Measurements from ENCODE around the gene PLAC1. TPM values are rescaled to one million over a fixed set of nuclear protein-coding genes. Genes with fewer than 3 reads are reported as not detected.

Gene PLAC1
- total RNA-seq, 1 experiment from 2014 or later: 4.0 TPM

DNA sequence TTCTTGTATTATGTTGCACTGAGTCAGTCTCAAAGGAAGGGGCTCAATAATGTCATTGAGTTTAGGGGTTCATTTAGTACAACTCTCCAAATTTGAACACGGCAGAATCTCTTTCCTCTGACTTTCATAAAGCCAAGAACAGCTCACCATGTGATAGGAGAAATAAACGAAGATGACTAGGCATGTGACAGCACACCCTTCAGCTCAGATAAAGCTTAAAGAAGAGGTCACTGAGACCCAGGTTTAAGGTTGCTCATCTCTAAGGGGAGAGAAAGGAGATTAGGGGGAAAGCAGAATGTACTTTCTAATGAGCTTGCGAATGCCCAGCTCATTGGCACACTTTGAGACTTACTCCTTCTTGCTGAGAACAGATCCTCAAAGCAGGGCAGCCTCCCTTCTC lies 89.0 kb downstream of the PLAC1 start:
- peaks cover 29% of the 10 kb centered on the region for H3K4me1 ChIP-seq
- H3K9me3 ChIP-seq (replicated peaks): no peaks in the 10 kb centered on the region
- no peak overlapping the region for H3K27ac ChIP-seq
- H3K4me3 ChIP-seq: no peak overlapping the region
- no peak for DNase-seq
- H3K27me3 ChIP-seq: no peaks in the 10 kb centered on the region
- H3K36me3 ChIP-seq: no peaks in the 10 kb centered on the region

DNA sequence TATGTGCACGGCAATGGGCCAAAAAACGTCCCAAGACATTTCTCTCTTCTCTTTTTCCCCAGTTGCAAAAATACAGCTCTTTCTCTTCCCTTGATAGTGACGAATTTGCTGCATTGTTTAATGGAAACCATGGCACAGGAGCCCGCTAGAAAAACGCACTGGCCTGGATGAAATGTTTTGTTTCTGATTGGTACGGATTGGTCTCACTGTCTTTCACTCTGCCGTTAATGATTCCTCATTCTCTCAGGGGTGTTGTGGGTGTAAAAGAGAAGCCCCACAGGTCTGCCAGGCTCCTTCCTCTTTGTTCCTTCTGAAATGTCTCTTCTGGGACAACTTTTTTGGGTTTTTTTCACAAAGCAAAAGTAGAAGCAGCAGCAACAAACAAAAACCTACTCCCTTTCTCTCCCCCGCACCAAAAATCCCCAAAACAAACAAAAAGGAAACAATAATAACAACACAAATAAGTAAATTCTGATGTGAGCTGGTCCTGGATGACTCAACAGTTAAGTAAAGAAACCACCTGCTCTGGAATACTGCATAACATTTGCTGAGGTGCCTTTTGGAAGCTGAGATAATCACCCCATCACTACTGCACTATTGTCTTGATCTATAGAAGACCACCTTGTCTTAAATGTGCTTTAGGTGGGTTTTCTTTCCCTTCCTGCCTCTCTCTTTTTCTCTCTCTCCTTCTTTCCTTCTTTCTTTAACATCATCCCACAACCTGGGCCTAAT lies 89.8 kb downstream of the PLAC1 start:
- Histone ChIP-seq H3K27me3 (no peaks in the 10 kb centered on the region), H3K27ac (no peak overlapping the region), H3K36me3 (no peaks in the 10 kb centered on the region), H3K4me1 (peaks cover 26% of the 10 kb centered on the region), H3K4me3 (no peak overlapping the region), H3K9me3 (replicated peaks) (no peaks in the 10 kb centered on the region)
- no peak for DNase-seq

DNA sequence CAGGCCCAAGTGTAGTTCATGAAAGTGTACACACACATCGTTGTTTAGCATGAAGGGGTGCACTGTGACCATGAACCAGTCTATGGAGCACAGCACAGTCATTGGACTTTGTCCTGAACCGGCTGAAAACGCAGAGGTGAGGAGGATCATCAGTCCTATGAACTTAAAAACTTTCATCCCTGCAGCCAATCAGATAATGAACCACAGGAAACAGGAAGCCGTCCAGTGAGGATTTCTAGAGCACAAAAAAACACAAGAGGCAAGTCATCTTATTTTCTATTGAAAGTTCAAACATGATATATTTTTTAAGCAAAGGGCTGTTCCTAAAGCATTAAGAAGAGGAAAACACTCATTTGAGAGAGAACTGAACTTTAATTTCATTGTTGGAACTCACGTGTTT lies 91.8 kb downstream of the PLAC1 start:
- Histone ChIP-seq H3K36me3 (no peaks in the 10 kb centered on the region), H3K4me1 (peaks cover 16% of the 10 kb centered on the region), H3K9me3 (replicated peaks) (no peaks in the 10 kb centered on the region), H3K27me3 (no peaks in the 10 kb centered on the region), H3K27ac (no peak overlapping the region), H3K4me3 (no peak overlapping the region)
- no peak for DNase-seq

DNA sequence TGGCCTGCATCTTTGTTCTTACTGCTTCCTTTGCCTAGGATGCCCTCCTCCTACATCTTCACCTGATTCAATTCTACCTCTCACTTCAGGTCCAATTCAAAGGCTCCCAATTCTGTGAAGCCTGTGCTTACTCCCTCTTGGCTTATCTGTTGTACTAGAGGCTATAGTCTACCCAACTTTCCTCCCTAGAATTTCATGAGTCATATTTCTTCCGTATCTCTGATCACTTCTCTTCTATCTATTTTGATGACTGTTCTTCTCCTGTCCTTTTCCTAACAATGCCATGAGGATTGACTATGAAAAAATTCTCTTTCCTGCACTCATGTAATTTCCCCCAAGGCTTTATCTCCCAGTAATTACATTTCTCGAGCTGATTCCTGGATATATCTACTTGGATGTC lies 96.3 kb downstream of the PLAC1 start:
- H3K4me1 ChIP-seq: no peaks in the 10 kb centered on the region
- H3K36me3 ChIP-seq: no peaks in the 10 kb centered on the region
- no peak overlapping the region for H3K27ac ChIP-seq
- no peak for DNase-seq
- H3K27me3 ChIP-seq: no peaks in the 10 kb centered on the region
- H3K4me3 ChIP-seq: no peak overlapping the region
- no peaks in the 10 kb centered on the region for H3K9me3 ChIP-seq (replicated peaks)

DNA sequence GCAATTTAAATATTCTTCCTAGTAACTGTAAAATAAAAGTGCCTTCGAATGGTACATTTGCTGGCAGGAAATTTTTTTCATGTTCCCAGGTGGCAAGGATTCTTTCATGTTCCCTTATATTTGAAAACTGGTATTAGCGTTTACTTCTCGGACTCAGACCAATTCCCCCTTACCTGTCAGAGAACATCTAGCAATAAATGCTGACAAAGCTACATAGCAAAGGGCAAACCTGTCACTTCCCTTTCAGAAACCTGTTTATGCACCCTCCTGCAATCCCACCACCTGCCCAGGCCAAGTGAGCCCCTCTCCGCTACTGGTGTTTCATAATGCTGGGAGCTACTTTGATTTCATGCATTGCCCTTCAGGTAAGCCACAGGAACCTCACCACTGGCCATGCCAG lies 100.1 kb downstream of the PLAC1 start:
- Histone ChIP-seq H3K36me3 (no peaks in the 10 kb centered on the region), H3K27ac (no peak overlapping the region), H3K4me3 (no peak overlapping the region), H3K27me3 (no peaks in the 10 kb centered on the region), H3K9me3 (replicated peaks) (no peaks in the 10 kb centered on the region), H3K4me1 (peaks cover under 1% of the 10 kb centered on the region; the same call in 1 of the 2 replicates)
- no peak for DNase-seq

DNA sequence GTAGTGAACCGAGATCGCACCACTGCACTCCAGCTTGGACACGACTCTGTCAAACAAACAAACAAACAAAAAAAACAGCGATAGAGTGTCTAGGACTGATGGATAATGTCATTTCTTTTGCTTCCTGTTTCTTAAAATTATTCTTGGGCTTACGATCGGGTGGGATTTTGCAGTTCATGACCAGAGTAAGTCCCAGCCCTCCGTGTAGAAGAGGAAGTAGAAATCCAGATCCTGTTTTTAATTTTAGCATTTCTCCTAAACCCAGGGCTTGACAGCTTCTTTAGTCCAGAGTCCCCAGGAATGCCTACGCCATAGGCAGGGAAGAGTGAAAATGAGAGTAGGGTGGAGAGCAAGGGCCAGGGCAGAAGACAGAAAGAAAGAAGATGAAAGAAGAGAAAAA lies 104.0 kb downstream of the PLAC1 start:
- no peak overlapping the region for H3K4me3 ChIP-seq
- no peaks in the 10 kb centered on the region for H3K9me3 ChIP-seq (replicated peaks)
- no peak for DNase-seq
- no peaks in the 10 kb centered on the region for H3K27me3 ChIP-seq
- no peaks in the 10 kb centered on the region for H3K36me3 ChIP-seq
- no peak overlapping the region for H3K27ac ChIP-seq
- peaks cover 16% of the 10 kb centered on the region for H3K4me1 ChIP-seq

DNA sequence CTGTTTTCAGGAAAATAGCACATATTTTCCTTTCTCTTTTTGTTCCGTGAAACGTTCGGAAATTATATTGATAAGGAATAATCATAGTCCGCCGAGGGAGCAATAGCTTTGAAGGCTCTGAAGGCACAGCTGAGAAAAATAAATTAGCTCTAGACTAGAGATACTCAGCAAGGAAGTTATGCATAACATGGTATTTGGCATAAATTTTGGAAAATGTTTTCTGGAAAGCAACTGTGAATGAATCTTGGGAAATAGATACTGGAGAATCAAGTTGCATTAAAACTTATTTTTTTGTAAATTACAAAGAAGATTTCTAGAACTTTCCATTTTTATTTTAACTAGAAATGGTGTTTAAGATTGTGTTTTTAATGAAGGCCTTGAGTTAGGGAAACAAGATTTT lies 105.9 kb downstream of the PLAC1 start:
- Histone ChIP-seq H3K4me3 (no peak overlapping the region), H3K4me1 (peaks cover 16% of the 10 kb centered on the region), H3K36me3 (peaks cover 5% of the 10 kb centered on the region; the same call in 1 of the 2 replicates), H3K27ac (peak overlapping the region; percentile 92), H3K27me3 (no peaks in the 10 kb centered on the region), H3K9me3 (replicated peaks) (no peaks in the 10 kb centered on the region)
- no peak for DNase-seq

DNA sequence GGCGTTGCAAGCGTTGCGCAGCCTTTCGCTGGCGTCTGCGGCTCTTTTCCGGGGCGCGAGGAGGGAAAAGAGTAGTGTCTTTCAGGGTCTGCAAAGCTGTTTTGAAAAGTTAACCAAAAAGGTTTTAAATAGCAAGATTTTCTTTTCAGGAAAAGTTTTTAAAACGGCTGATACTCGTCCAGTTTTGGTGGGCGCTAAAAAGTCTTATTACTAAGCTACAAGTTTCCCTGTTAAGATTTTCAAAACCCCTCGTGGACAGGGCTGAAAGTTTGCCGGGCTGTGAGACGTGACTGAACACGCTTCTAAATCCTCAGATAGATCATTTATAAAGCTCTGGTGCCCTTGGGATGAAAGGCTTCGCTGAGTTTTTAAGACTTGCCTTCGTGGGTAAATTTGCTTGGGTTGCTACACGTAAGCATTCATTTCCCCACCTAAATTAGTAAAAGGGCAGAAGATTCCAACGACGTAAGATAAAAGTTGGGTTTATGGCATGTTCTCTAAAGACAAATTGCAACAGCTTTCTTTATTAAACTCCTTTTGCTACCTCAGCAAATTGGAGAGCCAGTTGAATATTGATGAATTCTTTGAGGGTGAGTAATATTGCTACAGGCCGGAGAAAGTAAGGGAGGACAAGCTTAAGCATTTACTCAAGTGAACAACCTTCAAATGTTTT lies 106.8 kb downstream of the PLAC1 start:
- DNase-seq: peak in 1 of 2 experiments; percentile 22
- H3K9me3 ChIP-seq (replicated peaks): no peaks in the 10 kb centered on the region
- H3K4me3 ChIP-seq: peak overlapping the region; percentile 84
- H3K4me1 ChIP-seq: peaks cover 16% of the 10 kb centered on the region
- H3K27ac ChIP-seq: peak overlapping the region; percentile 92
- H3K36me3 ChIP-seq: peaks cover 14% of the 10 kb centered on the region
- no peaks in the 10 kb centered on the region for H3K27me3 ChIP-seq

DNA sequence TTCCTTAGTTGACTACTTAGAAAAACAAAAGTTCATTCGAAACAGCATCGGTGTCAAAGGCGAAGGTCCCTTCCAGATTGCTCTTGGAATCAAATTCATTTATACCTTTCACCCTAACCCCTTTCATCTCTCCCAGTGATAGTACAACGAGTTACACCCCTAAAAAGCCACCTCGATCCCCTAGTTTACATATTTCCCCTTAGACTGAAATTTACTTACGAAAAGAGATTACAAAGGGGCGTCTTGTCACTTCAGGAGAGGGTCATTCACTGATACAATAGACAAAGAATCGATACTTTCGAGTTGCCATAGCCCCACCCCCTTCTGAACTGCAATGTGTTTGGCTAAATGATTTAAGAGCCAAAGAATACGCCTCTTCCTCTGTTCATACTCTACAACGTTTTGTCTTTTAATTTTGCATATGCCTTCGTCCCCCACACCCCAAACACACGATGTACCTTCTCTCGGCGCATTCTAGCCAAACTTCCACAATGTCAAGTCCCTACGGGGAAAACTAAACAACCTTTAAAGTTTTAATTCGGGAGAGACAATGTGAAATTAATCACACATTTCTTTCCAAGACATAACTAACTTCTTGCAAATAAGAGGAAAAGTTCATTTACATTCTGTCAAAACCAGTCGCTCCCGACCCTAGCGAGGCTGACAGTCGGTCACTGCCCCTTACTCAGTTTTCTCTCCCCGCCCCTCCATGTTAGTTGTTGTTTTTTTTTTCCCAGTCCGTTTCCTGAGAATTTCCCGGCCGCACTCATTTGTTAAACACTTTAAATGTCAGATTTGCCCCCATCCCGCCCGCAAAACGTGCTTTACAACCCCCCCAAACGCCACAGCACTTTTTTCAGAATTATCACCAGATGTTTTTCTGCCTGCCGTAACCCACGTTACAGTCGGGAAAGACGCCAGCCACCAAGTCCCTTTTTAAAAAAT lies 109.7 kb downstream of the PLAC1 start:
- H3K4me1 ChIP-seq: peaks cover 24% of the 10 kb centered on the region
- peak in 1 of 2 experiments; percentile 20 for DNase-seq
- peak overlapping the region; percentile 92 for H3K27ac ChIP-seq
- peaks cover 32% of the 10 kb centered on the region for H3K36me3 ChIP-seq
- no peaks in the 10 kb centered on the region for H3K9me3 ChIP-seq (replicated peaks)
- no peaks in the 10 kb centered on the region for H3K27me3 ChIP-seq
- H3K4me3 ChIP-seq: peak overlapping the region; percentile 84

DNA sequence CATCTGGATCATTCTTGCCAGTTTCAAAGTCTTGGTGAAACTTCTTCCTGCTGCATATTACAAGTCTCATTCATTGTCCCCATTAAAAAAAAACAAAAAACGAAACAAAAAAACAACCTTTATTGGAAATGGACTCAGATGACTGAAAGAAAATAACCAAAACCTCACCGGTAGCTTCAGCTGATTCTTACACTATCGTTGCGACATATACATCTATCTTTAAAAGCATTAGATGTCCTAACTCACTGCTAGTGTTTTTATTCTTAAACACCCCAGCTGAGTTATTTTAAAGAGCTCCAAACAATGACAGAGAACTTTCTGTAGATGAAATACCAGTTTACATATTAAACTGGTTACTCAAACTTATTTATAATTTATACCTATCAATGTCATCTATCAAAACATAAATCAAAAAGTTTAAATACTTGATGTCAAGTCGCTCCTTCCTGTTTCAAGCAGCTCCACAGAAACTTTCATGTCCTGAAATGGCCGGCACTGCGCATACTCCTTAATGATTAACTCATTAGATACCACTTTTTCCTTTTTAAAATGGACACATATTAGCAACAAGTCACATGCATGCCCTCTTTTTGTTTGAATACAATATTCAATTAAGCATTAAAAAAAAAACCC lies 111.1 kb downstream of the PLAC1 start:
- peaks cover 24% of the 10 kb centered on the region for H3K4me1 ChIP-seq
- no peaks in the 10 kb centered on the region for H3K27me3 ChIP-seq
- DNase-seq: no peak
- no peaks in the 10 kb centered on the region for H3K9me3 ChIP-seq (replicated peaks)
- H3K36me3 ChIP-seq: peaks cover 32% of the 10 kb centered on the region
- no peak overlapping the region; the same call in 1 of the 2 replicates for H3K27ac ChIP-seq
- H3K4me3 ChIP-seq: peak overlapping the region; percentile 84

DNA sequence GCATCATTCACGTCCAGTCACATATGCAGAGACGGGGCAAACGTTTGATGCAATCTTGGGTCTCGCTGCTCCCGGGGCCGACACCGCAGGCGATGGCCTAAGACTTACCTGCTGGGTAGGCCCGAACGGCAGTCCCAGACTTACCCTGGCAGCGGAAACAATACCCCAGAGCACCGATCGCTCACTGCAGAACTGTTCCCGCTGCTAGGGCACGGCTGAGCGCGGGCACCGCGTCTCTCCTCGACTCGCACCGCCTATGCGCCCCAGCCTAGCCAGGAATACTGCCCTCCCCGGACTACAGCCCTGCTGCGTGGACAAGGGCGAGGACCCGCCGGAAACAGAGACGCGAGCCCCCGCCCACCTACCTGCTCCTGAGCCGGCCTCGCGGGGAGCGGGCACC lies 112.1 kb downstream of the PLAC1 start:
- H3K27me3 ChIP-seq: no peaks in the 10 kb centered on the region
- no peak for DNase-seq
- H3K36me3 ChIP-seq: peaks cover 32% of the 10 kb centered on the region
- H3K27ac ChIP-seq: no peak overlapping the region
- no peaks in the 10 kb centered on the region for H3K9me3 ChIP-seq (replicated peaks)
- H3K4me3 ChIP-seq: no peak overlapping the region
- peaks cover 21% of the 10 kb centered on the region for H3K4me1 ChIP-seq

DNA sequence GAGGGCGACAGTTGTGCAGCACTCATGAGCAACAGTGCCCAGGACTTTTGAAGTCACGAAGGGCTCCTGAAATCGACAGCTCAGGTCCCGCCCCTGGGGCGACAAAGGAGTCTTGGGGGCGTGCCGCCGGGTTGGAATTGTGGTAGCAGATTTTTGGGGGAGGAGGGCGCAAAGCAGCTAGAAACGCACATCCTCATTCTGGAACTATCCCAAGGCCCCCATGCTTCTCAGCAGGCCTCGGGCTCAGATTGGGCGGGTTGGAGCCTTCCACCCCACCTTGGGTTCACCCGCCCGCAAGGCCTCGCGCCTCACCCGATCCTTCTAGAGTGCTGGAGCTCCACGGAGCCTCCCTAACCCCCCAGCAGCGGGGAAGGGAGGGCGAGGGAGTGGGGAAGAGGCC lies 112.8 kb downstream of the PLAC1 start:
- no peaks in the 10 kb centered on the region for H3K9me3 ChIP-seq (replicated peaks)
- H3K36me3 ChIP-seq: peaks cover 32% of the 10 kb centered on the region
- peaks cover 21% of the 10 kb centered on the region for H3K4me1 ChIP-seq
- no peak overlapping the region for H3K27ac ChIP-seq
- H3K4me3 ChIP-seq: no peak overlapping the region
- no peak for DNase-seq
- H3K27me3 ChIP-seq: no peaks in the 10 kb centered on the region

DNA sequence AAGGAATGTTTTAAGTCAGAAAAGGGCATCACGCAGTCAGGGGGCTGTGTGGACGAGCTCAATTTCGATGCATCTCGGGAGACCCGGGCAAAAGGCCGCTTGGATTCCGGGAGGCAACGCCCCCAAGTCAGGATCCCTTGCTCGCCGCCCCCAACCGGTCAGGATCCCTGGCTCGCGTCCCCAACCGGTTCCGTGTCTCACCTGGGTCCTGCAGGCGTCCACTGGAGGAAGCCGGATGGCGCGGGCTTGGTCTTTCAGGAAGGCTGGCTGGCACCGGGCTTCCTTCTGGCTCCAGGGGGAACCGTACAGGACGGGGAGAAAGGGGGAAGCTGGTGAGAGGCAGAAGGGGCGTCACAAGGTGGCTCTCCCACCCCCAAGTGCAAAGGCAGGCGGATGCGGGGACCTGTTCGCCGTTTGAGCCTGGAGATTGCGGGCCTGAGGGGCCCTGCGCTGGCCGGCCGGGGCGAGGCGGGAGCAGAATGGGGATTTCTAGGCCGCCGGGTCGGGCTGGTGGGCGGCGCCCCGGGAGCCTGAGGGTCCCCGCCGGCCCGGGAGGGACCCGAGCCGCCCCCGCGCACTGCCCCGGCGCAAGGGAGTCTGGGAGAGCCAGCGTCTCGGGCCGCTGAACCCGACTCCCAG lies 113.6 kb downstream of the PLAC1 start:
- Histone ChIP-seq H3K9me3 (replicated peaks) (no peaks in the 10 kb centered on the region), H3K27me3 (no peaks in the 10 kb centered on the region), H3K4me1 (peaks cover 21% of the 10 kb centered on the region), H3K36me3 (peaks cover 32% of the 10 kb centered on the region), H3K4me3 (no peak overlapping the region), H3K27ac (no peak overlapping the region)
- DNase-seq: no peak

DNA sequence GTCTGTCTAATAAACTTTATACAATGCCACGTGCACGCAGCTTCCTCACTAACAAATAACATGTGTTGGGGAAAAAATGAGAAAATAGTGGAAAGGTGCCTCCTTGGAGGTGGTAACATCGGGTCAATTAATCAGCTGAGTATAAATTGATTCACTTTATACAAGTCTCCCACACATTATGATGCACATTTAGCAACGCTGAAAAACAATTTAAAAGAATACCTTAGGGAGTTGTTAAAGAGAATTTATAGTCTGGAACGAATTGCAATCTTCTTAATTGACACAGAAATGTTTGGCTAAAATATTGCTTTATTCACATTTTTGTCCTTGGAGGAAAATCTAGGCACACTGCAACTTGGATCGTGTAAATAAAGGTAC lies 114.1 kb downstream of the PLAC1 start:
- H3K36me3 ChIP-seq: peaks cover 32% of the 10 kb centered on the region
- DNase-seq: no peak
- no peak overlapping the region for H3K27ac ChIP-seq
- no peaks in the 10 kb centered on the region for H3K27me3 ChIP-seq
- H3K4me3 ChIP-seq: no peak overlapping the region
- peaks cover 21% of the 10 kb centered on the region for H3K4me1 ChIP-seq
- H3K9me3 ChIP-seq (replicated peaks): no peaks in the 10 kb centered on the region

All from SJCRH30 (cell line).